ENCODE results near the gene TSN. TPM values are rescaled to one million over a fixed set of nuclear protein-coding genes. Genes with fewer than 3 reads are reported as not detected.

Gene TSN
- total RNA-seq, 2 experiments from 2014 or later, result 49.1 to 50.9 TPM

- Mint-ChIP-seq H3K27ac (no peak overlapping the region), H3K4me1 (ENCODE audit: low read depth) (no peaks in the 10 kb centered on the region), H3K9me3 (no peaks in the 10 kb centered on the region), H3K4me3 (no peak overlapping the region), H3K27me3 (no peaks in the 10 kb centered on the region), H3K36me3 (ENCODE audit: low read depth) (no peaks in the 10 kb centered on the region)
- no peaks in the 10 kb centered on the region for H3K27me3 ChIP-seq (ENCODE audit: control insufficient read depth in 1 of 2, insufficient read depth in 2 of 2, low read length in 2 of 2)
- TF ChIP-seq CTCF (IDR thresholded peaks at IDR 0.05), result no peak
- H3K9me3 ChIP-seq (ENCODE audit: control insufficient read depth in 1 of 2, insufficient read depth in 1 of 2, low read length in 2 of 2), result no peaks in the 10 kb centered on the region
- DNase-seq (no peak), ATAC-seq (ENCODE audit: poor library complexity) (no peak)
- H3K4me1 ChIP-seq (ENCODE audit: insufficient read depth, low read length), result no peaks in the 10 kb centered on the region
- H3K4me3 ChIP-seq (ENCODE audit: low read length), result no peak overlapping the region
- intact Hi-C loops (cut with DNase I, micrococcal nuclease), result no loop called here
- H3K27ac ChIP-seq (ENCODE audit: low read depth in 1 of 2, low read length in 2 of 2), result no peak overlapping the region
- ChIA-PET CTCF (no interaction called here), POLR2A (no interaction called here)
- no peaks in the 10 kb centered on the region for H3K36me3 ChIP-seq (ENCODE audit: insufficient read depth, low read length)
These were observed 7.2 kb upstream of the TSN start for GRCh38 chr2:121748202-121748601.

GRCh38 chr2:121754851-121755236, 607 bp upstream of the TSN start:
- H3K4me1 ChIP-seq (ENCODE audit: insufficient read depth, low read length), result peaks cover 13% of the 10 kb centered on the region
- no peak for DNase-seq
- peaks cover 33% of the 10 kb centered on the region for H3K4me1 Mint-ChIP-seq (ENCODE audit: low read depth)
- no peaks in the 10 kb centered on the region for H3K9me3 Mint-ChIP-seq
- peak overlapping the region; percentile 91 for H3K4me3 Mint-ChIP-seq
- H3K27me3 Mint-ChIP-seq, result no peaks in the 10 kb centered on the region
- H3K27ac ChIP-seq (ENCODE audit: low read depth in 1 of 2, low read length in 2 of 2), result peak overlapping the region; percentile 34 to 61
- H3K4me3 ChIP-seq (ENCODE audit: low read length), result peak overlapping the region; percentile 94
- CTCF ChIA-PET, result no interaction called here
- no peak for ATAC-seq (ENCODE audit: poor library complexity)
- H3K9me3 ChIP-seq (ENCODE audit: control insufficient read depth in 1 of 2, insufficient read depth in 1 of 2, low read length in 2 of 2), result no peaks in the 10 kb centered on the region
- intact Hi-C loops (cut with DNase I, micrococcal nuclease), result loop anchor here (1.0 to 5.0 kb wide), 4 partner anchors 19 to 228 kb away; partner anchors contain the start of gene NIFK (in 2 of the 2)
- POLR2A ChIA-PET, result interaction anchor here (1.6 to 2.4 kb wide), 3 partner anchors 18 to 224 kb away, joined by 20 to 28 read pairs (median 22); partner anchors contain the start of genes CLASP1, NIFK and RNU4ATAC
- H3K27me3 ChIP-seq (ENCODE audit: control insufficient read depth in 1 of 2, insufficient read depth in 2 of 2, low read length in 2 of 2), result no peaks in the 10 kb centered on the region
- H3K27ac Mint-ChIP-seq, result peak overlapping the region; percentile 91
- H3K36me3 Mint-ChIP-seq (ENCODE audit: low read depth), result peaks cover 35% of the 10 kb centered on the region
- TF ChIP-seq CTCF (IDR thresholded peaks at IDR 0.05), result no peak
- peaks cover 14% of the 10 kb centered on the region for H3K36me3 ChIP-seq (ENCODE audit: insufficient read depth, low read length)

GRCh38 chr2:121764681-121765228, 9.3 kb downstream of the TSN start:
- Mint-ChIP-seq H3K4me3 (no peak overlapping the region), H3K36me3 (ENCODE audit: low read depth) (peaks cover 94% of the 10 kb centered on the region), H3K27ac (no peak overlapping the region), H3K4me1 (ENCODE audit: low read depth) (no peaks in the 10 kb centered on the region), H3K9me3 (no peaks in the 10 kb centered on the region), H3K27me3 (no peaks in the 10 kb centered on the region)
- Histone ChIP-seq H3K9me3 (ENCODE audit: control insufficient read depth in 1 of 2, insufficient read depth in 1 of 2, low read length in 2 of 2) (no peaks in the 10 kb centered on the region), H3K4me1 (ENCODE audit: insufficient read depth, low read length) (no peaks in the 10 kb centered on the region), H3K4me3 (ENCODE audit: low read length) (no peak overlapping the region), H3K36me3 (ENCODE audit: insufficient read depth, low read length) (peaks cover 81% of the 10 kb centered on the region), H3K27ac (ENCODE audit: low read depth in 1 of 2, low read length in 2 of 2) (no peak overlapping the region), H3K27me3 (ENCODE audit: control insufficient read depth in 1 of 2, insufficient read depth in 2 of 2, low read length in 2 of 2) (no peaks in the 10 kb centered on the region)
- POLR2A ChIA-PET, result no interaction called here
- no peak for DNase-seq
- CTCF ChIA-PET, result no interaction called here
- ATAC-seq (ENCODE audit: poor library complexity), result no peak
- intact Hi-C loops (cut with DNase I, micrococcal nuclease), result no loop called here
- no peak for TF ChIP-seq CTCF (IDR thresholded peaks at IDR 0.05)

All from CD4-positive, alpha-beta T cell (primary cell).